COR-L47 (cell line): ENCODE data around the gene GGT6.
"Not testable (repeated sequence)": the region's sequence is repeated elsewhere in the genome, so short reads cannot be mapped to it uniquely, and the experiment has no call there.

Source experiments
- DNase-seq: peaks from one replicate; lab custom pipeline; 2025; lab: John Stamatoyannopoulos, UW

Gene GGT6, protein sequence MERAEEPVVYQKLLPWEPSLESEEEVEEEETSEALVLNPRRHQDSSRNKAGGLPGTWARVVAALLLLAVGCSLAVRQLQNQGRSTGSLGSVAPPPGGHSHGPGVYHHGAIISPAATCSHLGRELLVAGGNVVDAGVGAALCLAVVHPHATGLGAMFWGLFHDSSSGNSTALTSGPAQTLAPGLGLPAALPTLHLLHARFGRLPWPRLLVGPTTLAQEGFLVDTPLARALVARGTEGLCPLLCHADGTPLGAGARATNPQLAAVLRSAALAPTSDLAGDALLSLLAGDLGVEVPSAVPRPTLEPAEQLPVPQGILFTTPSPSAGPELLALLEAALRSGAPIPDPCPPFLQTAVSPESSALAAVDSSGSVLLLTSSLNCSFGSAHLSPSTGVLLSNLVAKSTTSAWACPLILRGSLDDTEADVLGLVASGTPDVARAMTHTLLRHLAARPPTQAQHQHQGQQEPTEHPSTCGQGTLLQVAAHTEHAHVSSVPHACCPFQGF

DNA sequence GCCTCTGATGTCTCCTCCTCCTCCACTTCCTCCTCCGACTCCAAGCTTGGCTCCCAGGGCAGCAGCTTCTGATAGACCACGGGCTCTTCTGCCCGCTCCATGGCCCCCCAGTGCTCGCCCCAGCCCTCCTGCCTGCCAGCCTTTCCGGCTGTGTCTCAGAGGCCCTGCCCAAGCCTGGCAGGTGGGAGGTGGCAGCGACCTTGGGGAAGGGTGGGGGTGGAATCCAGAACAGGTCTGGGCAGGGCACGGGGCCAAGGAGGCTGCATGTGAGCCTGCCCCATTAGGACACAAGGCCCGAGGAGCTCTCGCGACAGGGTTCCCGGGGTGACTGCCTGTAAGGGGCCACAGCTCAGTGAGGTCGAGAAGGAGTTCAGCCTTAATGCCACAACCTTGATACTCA is at the start of gene GGT6:
TSS of gene GGT6 (minus strand) at position 157 of the 400 bp plus-strand sequence. CDS start at position 101, 56 bp downstream.
- DNase-seq, result no peak

DNA sequence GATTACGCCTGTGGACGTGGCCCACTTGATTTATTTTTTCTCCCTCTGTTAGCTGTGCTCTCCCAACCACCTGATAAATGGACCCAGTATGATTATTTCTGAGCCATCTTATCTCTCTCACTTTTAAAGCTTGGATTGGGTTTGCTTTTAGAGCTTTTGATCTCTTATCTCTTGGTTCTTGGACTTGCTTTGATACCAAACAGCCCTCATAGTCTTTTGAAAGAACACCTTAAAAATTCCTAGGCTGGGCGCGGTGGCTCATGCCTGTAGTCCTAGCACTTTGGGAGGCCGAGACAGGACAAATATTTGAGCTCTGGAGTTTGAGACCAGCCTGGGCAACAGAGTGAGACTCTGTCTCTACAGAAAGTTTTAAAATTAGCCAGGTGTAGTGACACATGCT is 49.8 kb upstream of the GGT6 start:
- no peak for DNase-seq

DNA sequence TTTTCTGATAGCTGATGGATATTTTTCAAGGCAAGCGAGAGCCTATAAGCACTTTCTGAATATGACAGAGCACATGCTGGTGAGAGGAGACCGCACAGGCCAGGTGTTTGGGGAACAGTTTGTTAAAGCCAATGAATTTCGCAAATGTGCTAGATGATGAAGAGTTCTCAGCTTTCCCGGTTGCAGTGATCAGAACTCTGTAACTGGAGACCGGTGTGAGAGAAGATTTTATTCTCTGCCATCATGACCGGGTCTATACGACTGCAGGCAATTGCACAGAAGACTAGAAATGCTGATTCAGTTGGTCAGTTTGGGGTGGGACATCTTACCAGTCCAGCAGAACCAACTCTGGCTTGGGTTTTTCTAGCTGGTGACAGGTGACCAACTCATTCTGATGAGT is 49.4 kb upstream of the GGT6 start:
- no peak for DNase-seq

DNA sequence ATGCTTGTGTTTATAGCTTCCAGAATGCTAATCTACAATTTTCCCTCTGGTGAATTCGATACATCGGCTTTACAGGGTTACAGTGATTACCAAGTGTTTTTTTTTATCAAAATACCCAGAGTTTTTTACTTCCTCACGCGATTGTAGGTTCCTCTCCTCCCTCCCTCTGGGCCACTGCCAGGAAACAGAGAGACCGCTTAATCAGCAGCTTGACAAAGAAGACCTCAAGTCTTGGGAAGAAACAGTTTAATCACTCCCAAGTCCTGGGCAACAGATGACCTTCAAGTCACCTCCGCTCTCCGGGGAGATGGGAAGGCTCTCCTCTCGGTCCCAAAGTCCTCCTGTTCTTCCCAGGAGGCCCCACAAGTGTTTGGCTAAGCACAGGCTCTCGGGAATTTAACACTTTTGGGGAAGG is 47.4 kb upstream of the GGT6 start:
- DNase-seq, result no peak

DNA sequence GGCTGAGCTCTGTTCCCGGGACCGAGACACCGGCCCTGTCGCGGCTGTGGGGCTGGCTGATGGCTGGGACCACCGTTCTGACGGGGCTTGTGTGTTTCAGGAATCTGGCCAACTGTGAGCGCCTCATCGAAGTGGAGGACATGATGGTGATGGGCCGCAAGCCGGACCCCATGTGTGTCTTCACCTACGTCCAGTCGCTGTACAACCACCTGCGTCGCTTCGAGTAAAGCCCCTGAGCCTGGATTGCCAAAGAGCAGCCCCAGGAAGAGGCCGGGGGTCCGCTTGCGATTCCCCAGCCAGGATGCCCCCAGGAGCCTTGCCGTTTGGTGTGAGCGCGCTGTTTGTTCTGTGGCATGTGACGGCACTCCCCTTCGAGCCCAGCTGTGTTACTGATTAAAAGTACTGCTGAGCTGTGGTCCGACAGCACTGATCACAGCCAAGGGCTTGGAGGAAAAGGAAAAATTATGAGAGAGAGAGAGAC is 46.9 kb upstream of the GGT6 start:
- no peak for DNase-seq

DNA sequence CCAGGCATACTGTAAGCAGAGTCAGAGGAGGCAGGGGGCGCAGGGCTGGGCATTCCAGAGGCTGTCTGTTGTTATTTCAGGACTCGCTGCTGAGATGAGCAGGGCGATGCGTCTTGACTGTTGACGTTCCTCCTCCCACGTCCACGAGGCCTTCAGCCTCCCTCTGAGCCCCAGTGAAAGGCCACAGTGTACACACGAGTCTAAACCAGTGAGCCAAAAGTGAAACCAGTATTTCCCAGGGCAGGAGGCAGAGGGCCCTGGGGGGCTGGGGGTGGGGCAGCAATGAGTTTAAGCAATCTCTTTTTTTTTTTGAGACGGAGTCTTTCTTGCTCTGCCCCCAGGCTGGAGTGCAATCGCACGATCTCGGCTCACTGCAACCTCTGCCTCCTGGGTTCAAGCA is 45.4 kb upstream of the GGT6 start:
- DNase-seq, result no peak

DNA sequence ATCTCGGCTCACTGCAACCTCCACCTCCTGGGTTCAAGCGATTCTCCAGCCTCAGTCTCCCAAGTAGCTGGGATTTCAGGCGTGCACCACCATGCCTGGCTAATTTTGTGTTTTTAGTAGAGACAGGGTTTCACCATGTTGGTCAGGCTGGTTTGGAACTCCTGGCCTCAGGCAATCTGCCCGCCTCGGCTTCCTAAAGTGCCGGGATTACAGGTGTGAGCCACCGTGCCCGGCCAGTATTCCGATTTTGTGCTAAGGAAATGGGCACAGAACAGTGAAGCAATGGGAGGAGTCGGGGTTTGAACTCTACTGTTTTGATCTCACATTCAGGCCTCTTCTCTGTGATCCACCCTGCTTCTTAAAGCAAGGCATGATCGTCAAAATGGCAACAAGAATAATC is 44.4 kb upstream of the GGT6 start:
- DNase-seq, result not testable (repeated sequence)

DNA sequence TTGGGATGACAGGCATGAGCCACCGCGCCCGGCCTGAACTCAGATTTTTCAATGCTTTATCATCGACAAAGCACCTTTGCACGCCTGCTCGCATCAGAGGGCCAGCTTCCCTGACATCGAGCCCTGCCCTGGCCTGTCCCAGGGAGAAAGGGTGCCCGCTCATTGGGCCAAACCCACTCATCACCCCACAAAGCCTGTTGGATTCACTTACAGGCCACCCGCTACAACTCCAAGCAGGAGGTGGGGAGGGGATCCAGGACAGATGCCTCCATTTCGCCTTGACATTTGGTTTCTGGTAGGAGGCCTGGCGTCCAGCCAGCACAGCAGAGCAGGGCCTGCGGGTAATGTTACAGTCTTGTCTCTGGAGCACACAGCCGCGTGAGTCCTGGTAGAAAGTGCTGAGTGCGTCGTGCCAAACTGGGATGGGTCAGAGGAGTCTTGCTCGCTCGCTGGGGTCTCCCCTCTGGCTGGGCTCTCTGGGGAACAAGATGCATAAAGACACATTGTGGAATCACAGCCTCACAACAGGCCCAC is 43.8 kb upstream of the GGT6 start:
- peak; percentile 48 for DNase-seq

DNA sequence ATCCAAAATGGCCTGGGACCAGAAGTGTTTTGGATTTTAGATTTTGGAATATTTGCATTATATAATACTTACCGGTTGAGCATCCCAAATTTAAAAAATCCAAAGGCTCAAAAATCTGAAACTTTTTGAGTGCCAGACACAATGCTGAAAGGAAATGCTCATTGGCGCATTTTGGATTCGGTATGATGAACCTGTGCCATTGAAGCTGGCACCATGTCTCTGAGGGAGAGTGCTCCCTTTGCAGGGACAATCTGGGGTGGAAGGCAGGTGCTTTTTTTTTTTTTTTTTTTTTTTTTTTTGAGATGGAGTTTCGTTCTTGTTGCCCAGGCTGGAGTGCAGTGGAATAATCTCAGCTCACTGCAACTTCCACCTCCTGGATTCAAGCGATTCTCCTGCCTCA is 41.7 kb upstream of the GGT6 start:
- no peak for DNase-seq

DNA sequence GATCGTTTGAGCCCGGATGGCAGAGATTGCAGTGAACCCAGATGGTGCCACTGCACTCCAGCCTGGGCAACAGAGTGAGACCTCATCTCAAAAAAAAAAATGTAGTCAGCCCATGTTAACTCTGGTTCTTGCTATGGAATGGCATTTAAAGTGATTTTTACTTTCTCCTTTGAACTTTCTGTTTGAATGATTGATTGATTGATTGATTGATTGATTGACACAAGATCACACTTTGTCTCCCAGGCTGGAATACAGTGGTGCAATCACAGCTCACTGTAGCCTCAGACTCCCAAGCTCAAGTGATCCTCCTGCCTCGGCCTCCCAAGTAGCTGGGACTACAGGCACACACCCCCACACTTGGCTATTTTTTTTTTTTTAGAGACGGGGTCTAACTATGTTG is 40.9 kb upstream of the GGT6 start:
- DNase-seq, result no peak

DNA sequence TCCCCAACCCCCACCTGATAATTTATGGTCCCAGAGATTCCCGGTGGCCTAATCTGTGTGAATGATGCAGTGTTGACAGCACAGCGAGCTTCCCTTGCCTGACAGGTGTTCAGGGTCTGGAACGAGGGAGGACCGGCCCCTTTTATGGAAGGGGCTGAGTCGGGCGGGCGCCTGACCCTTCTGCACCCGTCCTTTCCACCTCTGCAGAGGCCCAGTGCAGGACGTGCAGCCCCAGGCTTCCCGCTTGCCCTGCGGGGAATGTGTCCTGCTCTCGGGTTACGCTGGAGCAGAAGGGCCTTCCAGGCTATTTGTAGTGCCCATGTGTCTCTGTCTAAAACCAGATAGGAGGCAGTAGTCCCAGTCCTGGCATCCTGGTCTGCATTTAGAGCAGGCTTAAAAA is 40.2 kb upstream of the GGT6 start:
- no peak for DNase-seq

DNA sequence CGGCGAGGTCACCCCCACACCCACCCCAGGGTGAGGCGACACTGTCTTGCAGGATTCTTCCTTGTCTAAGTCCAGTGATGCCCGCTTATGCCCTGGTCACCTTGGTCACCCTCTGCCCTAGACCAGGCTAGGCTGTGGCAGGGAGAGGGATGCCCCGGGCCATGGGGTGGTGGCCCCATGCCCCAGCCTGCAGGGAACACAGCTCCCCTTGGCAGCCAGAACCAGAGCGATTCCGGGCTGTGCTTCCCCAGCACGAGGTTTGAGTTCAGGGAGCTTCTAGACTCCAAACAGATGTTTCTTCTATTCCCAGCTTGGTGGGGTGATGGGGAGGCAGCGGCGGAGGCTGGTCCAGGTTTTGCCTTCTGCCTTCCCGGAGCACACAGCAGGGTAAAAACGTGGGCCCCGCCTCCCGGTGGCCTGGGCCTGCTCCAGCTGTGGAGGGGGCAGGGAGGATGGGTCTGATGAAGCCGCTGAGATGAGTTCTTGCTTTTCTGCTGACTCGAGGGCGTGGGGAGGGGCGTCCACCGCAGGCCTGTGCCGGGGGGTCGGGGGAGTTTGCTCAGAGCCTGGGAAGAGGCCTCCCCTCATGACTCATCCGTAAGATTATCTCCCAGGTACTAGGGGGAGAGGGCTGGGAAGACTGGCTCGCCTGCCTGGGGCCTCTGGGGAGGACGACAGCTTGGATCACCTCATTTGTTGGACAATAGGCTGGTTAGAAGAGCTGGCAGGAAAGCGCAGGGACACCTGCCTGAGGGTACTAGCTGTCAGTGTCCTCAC is 39.3 kb upstream of the GGT6 start:
- peak; percentile 45 for DNase-seq

DNA sequence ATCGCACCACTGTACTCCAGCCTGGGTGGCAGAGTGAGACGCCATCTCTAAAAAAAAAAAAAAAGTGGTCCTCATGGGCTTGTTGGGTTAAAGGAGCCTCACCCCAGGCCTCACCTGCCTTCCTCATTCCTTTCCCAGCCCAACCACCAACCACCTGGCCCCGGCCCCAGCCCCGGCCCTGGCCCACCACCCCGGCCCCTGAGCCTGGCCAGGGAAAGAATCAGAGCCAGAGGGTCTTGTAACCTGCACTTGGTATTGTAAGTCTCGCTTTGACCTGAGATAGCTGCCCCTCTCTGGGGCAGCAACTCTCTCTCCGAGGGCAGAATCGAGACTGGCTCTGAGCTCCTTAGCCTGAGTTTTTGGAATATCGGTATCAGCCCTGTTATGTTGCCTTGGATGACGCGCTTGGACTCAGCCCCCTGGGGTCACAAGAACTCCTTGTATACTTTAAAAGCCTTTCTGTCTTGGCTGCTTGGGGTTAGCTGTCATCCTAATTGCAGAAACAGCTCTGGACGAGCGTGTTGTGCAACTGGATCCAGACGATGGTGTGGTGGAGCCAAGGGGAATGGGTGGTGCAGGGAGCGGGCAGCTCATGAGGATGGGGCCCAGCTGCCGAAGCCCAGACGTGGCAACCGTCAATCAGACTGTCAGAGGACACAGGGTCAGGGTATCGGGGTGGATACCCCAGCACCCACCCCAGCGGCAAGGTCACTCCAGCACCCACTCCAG is 38.6 kb upstream of the GGT6 start:
- no peak for DNase-seq

DNA sequence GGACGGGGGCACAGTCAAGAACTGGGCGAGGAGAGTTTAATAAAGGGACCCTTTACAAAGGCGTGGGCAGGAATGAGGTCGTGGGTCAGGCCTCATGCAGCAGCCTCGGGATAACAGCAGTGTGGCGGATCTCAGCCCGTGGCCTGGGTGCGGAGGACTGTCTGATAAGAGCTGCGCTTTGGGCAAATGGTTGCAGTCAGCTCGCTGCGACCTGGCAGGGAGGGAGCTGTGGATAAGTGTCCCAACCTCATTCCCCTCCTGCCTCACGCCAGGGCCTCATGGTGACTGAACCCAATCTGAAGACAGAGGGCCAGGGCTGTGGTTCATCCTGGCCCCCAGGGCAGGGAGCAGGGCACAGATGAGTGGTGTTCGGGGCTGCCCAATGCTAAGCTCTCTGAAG is 37.6 kb upstream of the GGT6 start:
- DNase-seq, result no peak

DNA sequence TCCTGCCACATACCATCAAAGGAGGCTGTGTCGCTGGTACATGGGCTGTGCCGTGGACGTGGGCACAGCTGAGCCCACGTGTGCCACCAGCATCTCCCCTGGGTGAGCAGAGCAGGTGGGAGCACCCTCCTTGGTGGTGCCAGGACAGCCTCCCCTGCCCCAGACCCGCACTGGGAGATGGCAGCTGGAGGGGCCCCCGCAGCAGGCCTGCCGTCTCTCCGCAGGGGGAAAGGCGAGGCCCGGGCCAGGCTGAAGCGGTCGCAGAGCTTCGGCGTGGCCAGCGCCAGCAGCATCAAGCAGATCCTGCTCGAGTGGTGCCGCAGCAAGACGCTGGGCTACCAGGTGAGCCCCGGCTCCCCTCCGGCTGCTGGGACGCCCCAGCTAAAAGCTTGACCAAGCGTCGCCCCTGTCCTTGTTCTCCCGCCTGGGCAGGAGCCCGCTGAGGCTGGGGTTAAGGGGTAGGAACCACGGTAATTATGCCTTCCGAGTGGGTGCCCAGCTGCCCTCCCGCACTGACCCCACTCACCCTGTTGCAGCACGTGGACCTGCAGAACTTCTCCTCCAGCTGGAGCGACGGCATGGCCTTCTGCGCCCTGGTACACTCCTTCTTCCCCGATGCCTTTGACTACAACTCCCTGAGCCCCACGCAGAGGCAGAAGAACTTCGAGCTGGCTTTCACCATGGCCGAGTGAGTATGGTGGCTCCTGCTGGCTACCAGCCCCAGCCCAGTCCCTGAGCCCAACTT is 36.4 kb upstream of the GGT6 start:
- DNase-seq, result no peak

DNA sequence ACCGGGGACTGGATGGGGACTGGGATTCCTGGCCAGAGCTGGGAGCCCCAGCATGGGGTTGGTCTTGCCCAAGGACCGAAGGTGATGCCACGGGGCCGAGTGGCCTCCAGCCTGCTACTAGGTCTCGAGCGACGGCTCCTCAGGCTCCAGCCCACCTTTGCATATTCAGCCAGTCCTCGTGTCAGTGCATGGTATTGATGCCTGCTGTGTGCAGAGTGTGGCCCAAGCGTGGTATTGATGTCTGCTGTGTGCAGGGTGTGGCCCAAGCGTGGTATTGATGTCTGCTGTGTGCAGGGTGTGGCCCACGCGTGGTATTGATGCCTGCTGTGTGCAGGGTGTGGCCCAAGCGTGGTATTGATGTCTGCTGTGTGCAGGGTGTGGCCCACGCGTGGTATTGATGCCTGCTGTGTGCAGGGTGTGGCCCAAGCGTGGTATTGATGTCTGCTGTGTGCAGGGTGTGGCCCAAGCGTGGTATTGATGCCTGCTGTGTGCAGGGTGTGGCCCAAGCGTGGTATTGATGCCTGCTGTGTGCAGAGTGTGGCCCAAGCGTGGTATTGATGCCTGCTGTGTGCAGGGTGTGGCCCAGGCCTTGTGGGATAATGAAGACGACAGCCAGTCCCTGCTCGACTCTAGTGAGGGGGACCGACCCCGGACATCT is 35.4 kb upstream of the GGT6 start:
- DNase-seq, result not testable (repeated sequence)

DNA sequence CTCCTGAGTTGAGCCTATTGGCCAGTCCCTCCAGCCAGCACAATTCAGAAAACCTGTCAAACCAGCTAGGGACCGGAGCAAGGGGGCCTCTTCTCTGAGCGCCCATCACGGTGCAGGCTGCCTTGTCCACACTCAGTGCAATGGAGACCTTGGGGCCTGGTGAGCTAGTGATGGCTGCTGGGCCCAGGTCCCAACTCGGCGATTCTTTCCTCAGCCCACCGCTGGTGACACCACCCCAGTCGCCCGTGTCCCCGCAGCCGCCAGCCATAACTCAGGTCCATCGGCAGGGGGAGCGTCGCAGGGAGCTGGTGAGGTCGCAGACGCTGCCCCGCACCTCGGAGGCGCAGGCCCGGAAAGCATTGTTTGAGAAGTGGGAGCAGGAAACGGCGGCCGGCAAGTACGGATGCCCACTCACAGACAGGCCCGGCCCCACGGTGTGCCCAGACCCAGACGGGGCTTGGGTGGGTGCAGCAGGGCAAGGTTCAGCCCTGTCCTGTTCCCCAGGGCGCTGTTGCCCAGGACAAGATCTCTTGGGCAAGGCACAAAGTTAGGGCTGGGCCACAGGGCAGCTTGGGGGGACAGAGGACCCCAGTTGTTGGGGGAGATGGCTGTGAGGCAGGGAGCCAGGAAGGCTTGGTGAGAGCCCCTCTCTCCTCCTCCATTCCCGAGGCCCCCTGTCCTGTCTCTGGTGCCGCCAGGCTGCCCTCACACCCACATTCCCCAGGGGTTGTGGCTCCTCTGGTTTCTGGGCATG is 34.7 kb upstream of the GGT6 start:
- DNase-seq, result no peak

DNA sequence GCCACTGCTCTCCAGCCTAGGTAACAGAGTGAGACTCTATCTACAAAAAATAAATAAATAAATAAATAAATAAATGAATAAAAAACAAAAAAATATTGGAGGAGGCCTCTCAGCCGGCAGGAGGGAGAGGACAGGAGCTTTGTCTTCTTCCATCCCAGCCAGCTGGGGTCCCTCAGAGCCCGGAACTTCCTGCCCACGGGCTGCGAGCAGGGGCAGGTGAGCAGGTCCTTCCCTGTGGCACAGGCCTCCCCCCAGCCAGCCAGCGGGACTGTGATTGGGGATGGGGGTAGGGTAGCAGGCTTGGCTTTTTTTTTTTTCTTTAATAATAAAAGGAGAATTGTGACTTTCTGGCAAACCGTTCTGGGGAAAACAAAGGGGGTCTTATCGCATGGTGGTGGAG is 34.0 kb upstream of the GGT6 start:
- no peak for DNase-seq

DNA sequence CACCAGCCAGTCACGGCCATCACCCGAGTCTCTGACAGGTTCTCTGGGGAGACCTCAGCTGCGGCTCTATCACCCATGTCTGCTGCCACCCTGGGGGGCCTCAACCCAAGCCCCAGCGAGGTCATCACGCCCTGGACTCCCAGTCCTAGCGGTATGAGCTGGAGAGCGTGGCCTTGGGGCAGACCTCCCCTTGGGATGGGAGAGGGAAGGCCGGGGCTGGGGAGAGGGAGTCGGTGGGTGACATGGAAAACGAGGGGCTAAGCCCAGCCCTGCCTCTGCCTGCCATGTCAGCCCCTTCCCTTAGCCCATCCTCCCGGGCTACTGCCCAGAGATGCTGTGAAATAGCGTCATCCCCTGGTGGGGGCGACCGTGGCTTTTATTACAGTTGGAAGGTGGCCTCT is 32.6 kb upstream of the GGT6 start:
- DNase-seq, result no peak
